Upper lobe of right lung (tissue), 1 donor: Measurements from ENCODE around the gene COQ8B. TPM values are rescaled to one million over a fixed set of nuclear protein-coding genes. Genes with fewer than 3 reads are reported as not detected.

Experiments used
- ATAC-seq: fragments of 200-7000 bp; cut with Tn5 transposase; one replicate; pipeline ENCODE4 v1.9.1; 2020; ENCODE audit warnings: mild to moderate bottlenecking, moderate library complexity
- DNase-seq: peaks from one replicate; pipeline ENCODE4 v3.0.0-alpha.2; 2020
- H3K27ac ChIP-seq: fragments of 200-600 bp; one replicate; pipeline ENCODE4 v1.8.0; 2022
- H3K27me3 ChIP-seq: fragments of 200-600 bp; one replicate; pipeline ENCODE4 v1.8.0; 2022; ENCODE audit warnings: mild to moderate bottlenecking
- H3K36me3 ChIP-seq: fragments of 200-600 bp; one replicate; pipeline ENCODE4 v1.8.0; 2022
- H3K4me1 ChIP-seq: fragments of 200-600 bp; one replicate; pipeline ENCODE4 v1.8.0; 2022
- H3K4me3 ChIP-seq: fragments of 200-600 bp; one replicate; pipeline ENCODE4 v1.8.0; 2022; ENCODE audit warnings: mild to moderate bottlenecking
- H3K9me3 ChIP-seq: fragments of 200-600 bp; one replicate; pipeline ENCODE4 v1.8.0; 2022
- CTCF ChIP-seq: fragments of 200-600 bp; IDR thresholded peaks from one replicate; pipeline ENCODE4 v1.8.0; 2022; ENCODE audit warnings: antibody characterized with exemption
- intact Hi-C: fragments of 100-400 bp; cut with DNase I; formaldehyde crosslinking; loops from one replicate; pipeline ENCODE4 v1.11.0; 2022
- total RNA-seq: library from RNA; stranded (reverse); fragmentation: NEBNext Ultra II Directional; extraction: Animal tissue kit (Norgen Biotek cat#: 25700); gene quantifications from one replicate; pipeline ENCODE4 v1.2.1, GENCODE V29; 2021
- donor health status: DM: no; HTN: yes; CAD: no; lungs with severe emphysema.

The COQ8B gene
- total RNA-seq, 1 donor from 2014 or later, result 43.6 TPM

GRCh38 chr19:40697007-40697406 is 19.7 kb downstream of the COQ8B start:
- H3K36me3 ChIP-seq, result peaks cover 36% of the 10 kb centered on the region

GRCh38 chr19:40695881-40696280 is 20.8 kb downstream of the COQ8B start:
- Histone ChIP-seq H3K4me1 (peaks cover 4% of the 10 kb centered on the region), H3K36me3 (peaks cover 25% of the 10 kb centered on the region), H3K27ac (no peak overlapping the region), H3K9me3 (no peaks in the 10 kb centered on the region), H3K4me3 (no peak overlapping the region), H3K27me3 (no peaks in the 10 kb centered on the region)
- no peak for TF ChIP-seq CTCF
- no peak for DNase-seq
- intact Hi-C loops, result no loop called here
- no peak for ATAC-seq

More at GRCh38 chr19:40697007-40697406, 19.7 kb downstream of the COQ8B start:
- TF ChIP-seq CTCF, result no peak
- no peak overlapping the region for H3K27ac ChIP-seq
- intact Hi-C loops, result no loop called here
- no peak overlapping the region for H3K4me3 ChIP-seq
- H3K27me3 ChIP-seq, result no peaks in the 10 kb centered on the region
- H3K4me1 ChIP-seq, result no peaks in the 10 kb centered on the region
- DNase-seq (no peak), ATAC-seq (no peak)
- H3K9me3 ChIP-seq, result no peaks in the 10 kb centered on the region

- intact Hi-C loops, result no loop called here
- Histone ChIP-seq H3K4me3 (no peak overlapping the region), H3K36me3 (peaks cover 18% of the 10 kb centered on the region), H3K27me3 (no peaks in the 10 kb centered on the region), H3K4me1 (peaks cover 8% of the 10 kb centered on the region), H3K9me3 (no peaks in the 10 kb centered on the region), H3K27ac (no peak overlapping the region)
- no peak for TF ChIP-seq CTCF
- DNase-seq, result no peak
- no peak for ATAC-seq
Measured at GRCh38 chr19:40693896-40694295, 22.8 kb downstream of the COQ8B start.

GRCh38 chr19:40693150-40693788 is 23.4 kb downstream of the COQ8B start:
- H3K27me3 ChIP-seq, result no peaks in the 10 kb centered on the region
- H3K27ac ChIP-seq, result no peak overlapping the region
- H3K4me1 ChIP-seq, result peaks cover 8% of the 10 kb centered on the region
- intact Hi-C loops, result no loop called here
- peaks cover 18% of the 10 kb centered on the region for H3K36me3 ChIP-seq
- H3K4me3 ChIP-seq, result no peak overlapping the region
- H3K9me3 ChIP-seq, result no peaks in the 10 kb centered on the region
- DNase-seq, result no peak
- no peak for ATAC-seq
- TF ChIP-seq CTCF, result no peak

- no peak for TF ChIP-seq CTCF
- Histone ChIP-seq H3K4me1 (peaks cover 17% of the 10 kb centered on the region), H3K27me3 (no peaks in the 10 kb centered on the region), H3K27ac (no peak overlapping the region), H3K36me3 (peaks cover 18% of the 10 kb centered on the region), H3K9me3 (no peaks in the 10 kb centered on the region), H3K4me3 (no peak overlapping the region)
- no peak for DNase-seq
- no peak for ATAC-seq
- intact Hi-C loops, result no loop called here
Measured at GRCh38 chr19:40692212-40692551, 24.5 kb downstream of the COQ8B start.
